KOPT-K1 (cell line): ENCODE results near the gene FUT7.

Experiments
- H3K27ac ChIP-seq: fragments of 200-600 bp; sonication (generic); 2 replicates; pipeline ENCODE4 v1.5.1; 2016; ENCODE audit warnings: antibody characterized with exemption, mild to moderate bottlenecking, low read depth, low read length; ENCODE audit not compliant: poor library complexity, severe bottlenecking
- H3K36me3 ChIP-seq: fragments of 200-600 bp; sonication (generic); 2 replicates; pipeline ENCODE4 v1.5.1; 2017; ENCODE audit warnings: antibody characterized with exemption, mild to moderate bottlenecking, low read length, moderate library complexity; ENCODE audit not compliant: insufficient read depth
- H3K9me3 ChIP-seq: fragments of 200-600 bp; sonication (generic); 2 replicates; pipeline ENCODE4 v1.5.1; 2017; ENCODE audit warnings: antibody characterized with exemption, low read length, mild to moderate bottlenecking; ENCODE audit not compliant: insufficient read depth, poor library complexity, severe bottlenecking

Gene FUT7

GRCh38 chr9:137021979-137022661 is 9.8 kb downstream of the FUT7 start:
- Histone ChIP-seq H3K36me3 (no peaks in the 10 kb centered on the region), H3K9me3 (no peaks in the 10 kb centered on the region), H3K27ac (no peak overlapping the region)

- H3K27ac ChIP-seq: no peak overlapping the region
- H3K36me3 ChIP-seq: no peaks in the 10 kb centered on the region
- no peaks in the 10 kb centered on the region for H3K9me3 ChIP-seq
Observed at GRCh38 chr9:137021568-137021978, 10.3 kb downstream of the FUT7 start.

- no peaks in the 10 kb centered on the region for H3K9me3 ChIP-seq
- H3K36me3 ChIP-seq: no peaks in the 10 kb centered on the region
- no peak overlapping the region for H3K27ac ChIP-seq
Observed at GRCh38 chr9:137020771-137021567, 10.9 kb downstream of the FUT7 start.

- no peaks in the 10 kb centered on the region for H3K36me3 ChIP-seq
- H3K9me3 ChIP-seq: no peaks in the 10 kb centered on the region
Observed at GRCh38 chr9:137019891-137020683, 11.8 kb downstream of the FUT7 start.

GRCh38 chr9:137018761-137019559 is 12.9 kb downstream of the FUT7 start:
- no peaks in the 10 kb centered on the region for H3K9me3 ChIP-seq
- no peak overlapping the region for H3K27ac ChIP-seq
- no peaks in the 10 kb centered on the region for H3K36me3 ChIP-seq

More at GRCh38 chr9:137019891-137020683, 11.8 kb downstream of the FUT7 start:
- no peak overlapping the region for H3K27ac ChIP-seq

GRCh38 chr9:137017791-137018497 is 13.9 kb downstream of the FUT7 start:
- no peaks in the 10 kb centered on the region for H3K36me3 ChIP-seq

GRCh38 chr9:137017071-137017470 is 14.8 kb downstream of the FUT7 start:
- Histone ChIP-seq H3K36me3 (no peaks in the 10 kb centered on the region), H3K9me3 (no peaks in the 10 kb centered on the region), H3K27ac (no peak overlapping the region)

More at GRCh38 chr9:137017791-137018497, 13.9 kb downstream of the FUT7 start:
- no peak overlapping the region for H3K27ac ChIP-seq
- H3K9me3 ChIP-seq: no peaks in the 10 kb centered on the region

GRCh38 chr9:137016436-137016835 is 15.5 kb downstream of the FUT7 start:
- Histone ChIP-seq H3K27ac (no peak overlapping the region), H3K36me3 (no peaks in the 10 kb centered on the region), H3K9me3 (no peaks in the 10 kb centered on the region)

GRCh38 chr9:137015976-137016375 is 15.9 kb downstream of the FUT7 start:
- no peaks in the 10 kb centered on the region for H3K36me3 ChIP-seq
- H3K9me3 ChIP-seq: no peaks in the 10 kb centered on the region
- H3K27ac ChIP-seq: no peak overlapping the region

GRCh38 chr9:137015540-137015930 is 16.4 kb downstream of the FUT7 start:
- Histone ChIP-seq H3K36me3 (no peaks in the 10 kb centered on the region), H3K9me3 (no peaks in the 10 kb centered on the region), H3K27ac (no peak overlapping the region)

GRCh38 chr9:137014776-137015539 is 16.9 kb downstream of the FUT7 start:
- Histone ChIP-seq H3K36me3 (no peaks in the 10 kb centered on the region), H3K27ac (no peak overlapping the region), H3K9me3 (no peaks in the 10 kb centered on the region)

GRCh38 chr9:137014166-137014565 is 17.7 kb downstream of the FUT7 start:
- Histone ChIP-seq H3K9me3 (no peaks in the 10 kb centered on the region), H3K36me3 (no peaks in the 10 kb centered on the region), H3K27ac (no peak overlapping the region)

- H3K36me3 ChIP-seq: no peaks in the 10 kb centered on the region
- H3K9me3 ChIP-seq: no peaks in the 10 kb centered on the region
- no peak overlapping the region for H3K27ac ChIP-seq
Observed at GRCh38 chr9:137013571-137013940, 18.3 kb downstream of the FUT7 start.
